HG03342 (cell line): Measurements from ENCODE around the gene CFAP210.

Experiments used
- ATAC-seq: cut with Tn5 transposase; IDR thresholded peaks from one replicate; pipeline ENCODE4 v1.9.1; 2021; ENCODE audit warnings: mild to moderate bottlenecking, moderate library complexity; ENCODE audit not compliant: unreplicated experiment

Gene CFAP210

GRCh38 chr2:169694113-169694893 is at the start of gene CFAP210, which contains the start of gene PHOSPHO2:
Gene CFAP210 (minus strand): TSS chr2:169694405. CDS start chr2:169694327, 78 bp downstream.
Gene PHOSPHO2 (plus strand): TSS chr2:169694469. CDS start chr2:169700972, 6,503 bp downstream.
- ATAC-seq, result peak; percentile 98

- ATAC-seq, result no peak
Measured at GRCh38 chr2:169743549-169743948, 49.3 kb upstream of the CFAP210 start.

GRCh38 chr2:169739351-169739750 is 45.1 kb upstream of the CFAP210 start:
- ATAC-seq, result no peak

- ATAC-seq, result no peak
Measured at GRCh38 chr2:169738566-169739229, 44.5 kb upstream of the CFAP210 start.

- no peak for ATAC-seq
Measured at GRCh38 chr2:169736902-169737301, 42.7 kb upstream of the CFAP210 start.

- no peak for ATAC-seq
Measured at GRCh38 chr2:169735623-169736022, 41.4 kb upstream of the CFAP210 start.

GRCh38 chr2:169734169-169734847 is 40.1 kb upstream of the CFAP210 start:
- ATAC-seq, result peak; percentile 33

- peak; percentile 4 for ATAC-seq
Measured at GRCh38 chr2:169732583-169733358, 38.6 kb upstream of the CFAP210 start.

- ATAC-seq, result no peak
Measured at GRCh38 chr2:169732075-169732474, 37.9 kb upstream of the CFAP210 start.

- ATAC-seq, result no peak
Measured at GRCh38 chr2:169729274-169729605, 35.0 kb upstream of the CFAP210 start.

GRCh38 chr2:169727065-169727464 is 32.9 kb upstream of the CFAP210 start:
- no peak for ATAC-seq

GRCh38 chr2:169721016-169721415 is 26.8 kb upstream of the CFAP210 start:
- ATAC-seq, result no peak

GRCh38 chr2:169718930-169719504 is 24.8 kb upstream of the CFAP210 start:
- no peak for ATAC-seq

GRCh38 chr2:169717691-169718063 is 23.5 kb upstream of the CFAP210 start:
- ATAC-seq, result no peak

- no peak for ATAC-seq
Measured at GRCh38 chr2:169716938-169717690, 22.9 kb upstream of the CFAP210 start.

- no peak for ATAC-seq
Measured at GRCh38 chr2:169716238-169716886, 22.2 kb upstream of the CFAP210 start.

GRCh38 chr2:169715379-169716237 is 21.4 kb upstream of the CFAP210 start:
- ATAC-seq, result no peak

- ATAC-seq, result no peak
Measured at GRCh38 chr2:169714699-169715098, 20.5 kb upstream of the CFAP210 start.

- no peak for ATAC-seq
Measured at GRCh38 chr2:169713331-169713730, 19.1 kb upstream of the CFAP210 start.
